ENCODE results near the gene CDH4.
"Not testable (repeated sequence)": the region's sequence is repeated elsewhere in the genome, so short reads cannot be mapped to it uniquely, and the experiment has no call there.

Gene CDH4

GRCh38 chr20:61956396-61957342 is 704.6 kb downstream of the CDH4 start:
- no peak for DNase-seq (ENCODE audit: low read depth in 2 of 2)

- DNase-seq (ENCODE audit: low read depth in 2 of 2) = no peak
These were observed 706.1 kb downstream of the CDH4 start for GRCh38 chr20:61957961-61958715.

- no peak for DNase-seq (ENCODE audit: low read depth in 2 of 2)
These were observed 707.0 kb downstream of the CDH4 start for GRCh38 chr20:61958773-61959700.

DNA sequence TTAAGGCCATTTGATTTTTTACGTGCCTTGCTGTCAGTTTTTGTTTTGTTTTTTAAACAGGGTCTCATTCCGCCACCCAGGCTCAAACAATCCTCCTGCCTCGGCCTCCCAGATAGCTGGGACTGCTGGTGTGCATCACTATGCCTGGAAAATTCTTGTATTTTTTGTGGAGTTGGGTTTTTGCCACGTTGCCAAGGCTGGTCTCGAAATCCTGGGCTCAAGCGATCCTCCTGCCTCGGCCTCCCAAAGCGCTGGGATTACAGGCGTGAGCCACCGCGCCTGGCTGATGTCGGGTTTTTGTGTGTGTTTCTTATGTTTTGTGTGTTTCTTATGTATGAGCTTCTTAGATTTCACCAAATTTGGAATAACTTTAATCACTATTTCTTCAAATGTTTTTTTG is 708.8 kb downstream of the CDH4 start:
- DNase-seq (ENCODE audit: low read depth in 2 of 2) = no peak

GRCh38 chr20:61963149-61963548 is 711.1 kb downstream of the CDH4 start:
- no peak for DNase-seq (ENCODE audit: low read depth in 2 of 2)

DNA sequence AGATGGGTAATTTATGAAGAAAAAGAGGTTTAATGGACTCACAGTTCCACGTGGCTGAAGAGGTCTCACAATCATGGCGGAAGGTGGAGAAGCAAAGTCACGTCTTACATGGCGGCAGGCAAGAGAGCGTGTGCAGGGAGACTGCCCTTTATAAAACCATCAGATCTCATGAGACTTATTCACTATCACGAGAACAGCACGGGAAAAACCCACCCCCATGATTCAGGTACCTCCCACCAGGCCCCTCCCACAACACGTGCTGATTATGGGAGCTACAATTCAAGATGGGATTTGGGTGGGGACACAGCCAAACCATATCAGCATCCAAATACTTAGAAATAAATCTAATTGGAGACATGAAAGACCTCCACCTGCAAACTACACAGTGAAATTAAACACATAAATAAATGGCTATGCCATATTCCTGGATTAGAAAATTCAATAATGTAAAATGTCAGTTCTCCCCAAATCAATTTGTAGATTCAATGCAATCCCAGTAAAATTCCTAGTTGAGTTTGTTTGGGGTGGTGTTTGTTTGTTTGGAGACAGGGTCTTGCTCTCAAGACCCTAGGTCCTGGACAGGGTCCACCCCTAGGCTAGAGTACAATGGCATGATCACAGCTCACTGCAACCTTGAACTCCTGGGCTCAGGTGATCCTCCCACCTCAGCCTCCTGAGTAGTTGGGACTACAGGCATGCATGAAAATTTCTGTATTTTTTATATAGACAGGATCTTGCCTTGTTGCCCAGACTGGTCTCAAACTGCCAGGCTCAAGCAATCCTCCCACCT is 712.0 kb downstream of the CDH4 start:
- no peak for DNase-seq (ENCODE audit: low read depth in 2 of 2)

- no peak for DNase-seq (ENCODE audit: low read depth in 2 of 2)
These were observed 712.9 kb downstream of the CDH4 start for GRCh38 chr20:61964675-61965605.

DNA sequence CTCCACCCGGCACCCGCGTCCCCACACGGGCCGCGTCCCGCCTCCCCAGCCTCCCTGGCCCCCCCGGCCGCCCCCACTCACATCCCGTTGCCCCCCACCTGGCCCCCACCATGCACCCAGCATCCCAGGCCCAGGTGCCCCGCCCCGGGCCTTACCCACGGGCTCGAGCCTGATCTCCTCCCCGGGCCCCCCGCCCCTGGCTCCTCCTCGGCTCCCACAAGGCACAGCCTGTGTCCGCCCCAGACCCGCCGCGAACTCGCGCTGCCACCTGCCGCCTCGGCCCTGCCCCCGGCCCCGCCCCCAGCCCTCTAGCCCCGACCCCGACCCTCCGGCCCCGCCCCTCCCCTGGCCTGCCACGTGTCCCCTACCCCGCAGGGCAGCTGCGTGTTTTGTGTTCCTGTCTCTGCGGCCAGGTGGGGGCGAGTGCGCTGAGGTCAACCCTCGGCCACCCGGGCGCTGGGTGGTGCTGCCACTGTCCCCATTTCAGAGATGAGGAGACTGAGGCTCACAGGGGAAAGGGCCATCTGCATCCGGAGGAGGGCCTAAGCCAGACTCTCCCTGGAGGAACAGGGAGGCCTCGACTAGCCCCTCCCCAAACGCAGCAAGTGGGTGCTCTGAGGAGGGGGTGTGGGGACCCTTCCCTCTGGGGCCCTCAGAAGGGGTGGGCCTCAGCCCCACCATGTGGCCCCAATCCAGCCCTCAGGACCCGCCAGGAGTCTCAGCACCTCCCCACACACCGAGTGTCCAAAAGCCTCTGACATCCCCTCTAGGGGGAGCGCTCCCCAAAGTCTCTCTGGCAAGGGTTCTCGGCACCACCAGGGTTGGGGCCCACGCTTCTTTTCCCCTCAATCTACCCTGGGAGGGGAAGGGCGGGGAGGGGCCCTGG is 713.8 kb downstream of the CDH4 start:
- DNase-seq (ENCODE audit: low read depth in 2 of 2) = no peak

DNA sequence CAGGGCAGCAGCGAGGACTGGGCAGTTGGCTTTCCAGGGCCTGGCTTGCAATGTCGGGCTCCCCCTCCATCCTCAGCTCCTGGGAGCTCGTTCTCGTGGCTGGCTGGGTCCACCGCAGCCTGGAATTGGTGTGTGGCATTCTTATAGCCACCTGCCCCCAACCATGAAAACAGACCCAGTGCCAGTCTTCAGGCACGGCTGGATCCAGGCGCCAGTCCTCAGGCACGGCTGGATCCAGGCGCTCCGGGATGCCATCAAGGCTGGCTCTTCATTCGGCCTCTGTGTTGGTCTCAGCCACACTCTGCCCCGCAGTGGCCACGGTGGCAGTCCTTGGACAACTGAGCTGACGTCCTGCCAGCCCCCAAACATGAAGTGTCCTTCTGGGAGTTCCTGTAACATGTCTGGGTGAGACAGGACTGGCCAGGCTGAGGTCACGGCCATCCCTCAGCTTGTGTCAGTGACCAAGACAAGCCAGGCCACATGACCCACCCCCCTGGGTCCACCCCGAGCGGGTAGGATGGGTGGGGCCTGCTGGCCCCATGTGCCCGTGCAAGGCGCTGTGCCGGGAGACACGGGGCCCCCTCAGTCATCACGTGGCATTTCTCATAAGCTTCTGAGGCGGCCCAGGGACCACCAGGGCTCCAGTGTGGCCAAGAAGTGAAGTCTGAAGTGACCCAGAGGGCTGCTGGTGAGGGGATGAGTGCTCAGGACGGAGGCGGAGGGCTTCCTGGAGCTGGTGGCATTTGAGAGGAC is 714.6 kb downstream of the CDH4 start:
- DNase-seq (ENCODE audit: low read depth in 2 of 2) = no peak

- DNase-seq (ENCODE audit: low read depth in 2 of 2) = no peak
These were observed 715.2 kb downstream of the CDH4 start for GRCh38 chr20:61967300-61967699.

DNA sequence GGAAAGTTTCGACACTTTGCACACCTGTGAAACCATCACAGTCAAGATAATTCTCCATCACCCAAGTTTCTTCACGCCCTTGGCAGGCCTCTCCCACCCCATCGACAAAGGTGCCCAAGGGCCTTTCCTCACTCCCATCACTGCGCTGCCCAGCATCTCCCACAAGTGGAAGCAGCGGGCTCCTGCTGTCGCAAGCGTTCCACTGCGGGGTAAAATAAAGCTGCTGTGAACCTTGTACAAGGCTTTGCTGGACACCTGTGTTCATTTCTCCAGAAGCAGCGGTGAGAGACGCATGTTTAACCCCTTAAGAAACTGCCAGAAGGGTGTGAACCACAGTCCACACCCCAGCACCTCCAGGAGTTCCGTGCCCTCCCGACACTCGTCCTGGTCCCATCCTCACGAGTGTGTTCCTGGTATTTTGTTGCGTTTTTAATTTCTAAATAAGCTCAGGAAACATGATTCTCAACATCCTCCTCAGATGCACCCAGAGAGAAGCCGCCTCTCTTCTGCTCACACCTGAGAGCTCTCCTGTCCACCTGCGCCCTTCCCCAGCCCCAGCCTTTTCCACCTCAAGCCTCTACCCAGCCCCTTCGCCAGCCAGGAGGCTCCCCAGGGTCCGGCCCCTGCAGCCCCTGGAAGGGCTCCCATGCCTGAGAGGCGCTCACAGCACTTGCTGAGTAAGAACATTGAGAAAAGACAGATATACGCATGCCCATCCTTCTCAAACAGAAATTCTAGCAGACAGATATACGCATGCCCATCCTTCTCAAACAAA is 716.2 kb downstream of the CDH4 start:
- DNase-seq (ENCODE audit: low read depth in 2 of 2) = no peak

DNA sequence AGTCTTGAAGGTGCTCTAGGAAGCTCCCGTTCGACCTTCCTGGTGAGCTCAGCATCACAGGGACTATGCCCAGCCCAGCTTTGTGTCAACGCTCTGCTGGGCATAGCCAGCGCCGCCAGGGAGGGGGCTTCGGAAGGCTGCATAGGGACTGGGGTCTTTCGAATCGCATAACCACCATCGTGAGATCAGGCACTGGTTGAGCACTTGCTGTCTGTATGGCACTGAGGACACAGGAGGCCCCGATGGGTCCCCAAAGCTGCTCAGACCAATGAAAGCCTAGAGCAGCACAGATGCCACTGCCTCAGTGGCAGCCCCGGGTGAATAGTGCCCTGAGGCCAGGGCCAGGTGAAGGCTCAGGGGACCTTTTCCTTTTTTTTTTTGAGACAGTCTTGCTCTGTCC is 716.9 kb downstream of the CDH4 start:
- DNase-seq (ENCODE audit: low read depth in 2 of 2) = no peak

GRCh38 chr20:61969806-61970205 is 717.7 kb downstream of the CDH4 start:
- no peak for DNase-seq (ENCODE audit: low read depth in 2 of 2)

- no peak for DNase-seq (ENCODE audit: low read depth in 2 of 2)
These were observed 718.3 kb downstream of the CDH4 start for GRCh38 chr20:61970357-61970756.

DNA sequence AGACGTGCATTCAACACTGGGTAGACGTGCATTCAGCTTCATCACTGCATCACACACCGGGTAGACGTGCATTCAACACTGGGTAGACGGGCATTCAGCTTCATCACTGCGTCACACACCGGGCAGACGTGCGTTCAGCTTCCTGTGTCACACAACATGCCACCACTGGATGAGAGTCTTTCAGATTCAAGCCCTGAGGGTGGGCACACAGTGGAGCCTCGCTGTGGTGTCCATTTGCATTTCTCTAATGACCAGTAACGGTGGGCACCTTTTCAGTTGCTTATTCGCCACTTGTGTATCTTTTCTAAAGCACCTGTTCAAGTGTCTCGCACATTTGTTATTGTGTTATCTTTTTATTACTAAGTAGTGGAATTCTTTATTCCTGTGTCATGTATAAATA is 719.5 kb downstream of the CDH4 start:
- not testable (repeated sequence) for DNase-seq (ENCODE audit: low read depth in 2 of 2)

DNA sequence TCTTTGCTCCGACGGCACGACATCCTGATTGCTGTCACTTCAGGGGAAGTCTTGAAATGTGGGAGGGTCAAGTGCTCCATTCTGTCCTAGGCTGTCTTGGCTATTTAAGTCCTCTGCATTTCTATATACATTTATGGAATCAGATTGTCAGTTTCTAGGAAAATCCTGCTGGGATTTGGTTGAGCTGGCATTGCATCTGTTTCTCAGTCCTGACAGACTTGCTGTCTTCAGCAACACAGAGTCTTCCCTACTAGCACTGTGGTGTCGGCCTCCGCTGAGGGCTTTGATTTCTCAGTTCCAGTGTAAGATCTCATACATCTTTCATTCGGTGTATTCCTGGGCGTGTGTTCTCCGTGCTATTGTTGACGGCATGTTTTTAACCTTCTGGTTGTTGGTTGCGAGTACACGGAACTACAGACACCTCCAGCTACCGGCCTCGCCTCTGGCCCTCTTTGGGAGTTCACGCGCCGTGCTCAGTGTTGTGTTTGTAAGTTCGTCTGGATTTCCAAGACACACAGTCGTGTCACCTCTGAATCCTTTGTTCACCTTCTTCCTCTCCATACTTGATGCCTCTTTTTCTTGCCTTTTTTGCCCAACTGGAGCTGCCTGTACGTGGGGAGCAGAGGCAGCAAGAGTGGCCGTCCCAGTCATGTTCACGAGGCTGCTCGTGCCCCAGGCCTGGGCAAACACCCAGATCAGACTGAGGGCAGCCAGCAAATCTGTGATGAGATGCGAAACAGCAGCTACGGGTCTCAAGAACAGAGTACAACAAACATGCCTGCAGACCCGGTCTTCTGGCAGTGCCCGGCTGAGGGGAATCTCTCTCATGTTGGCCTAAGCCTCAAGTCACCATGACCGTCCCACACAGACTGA is 720.8 kb downstream of the CDH4 start:
- DNase-seq (ENCODE audit: low read depth in 2 of 2) = no peak
